ENCODE data around the gene BAAT.
"Not testable (repeated sequence)": the region's sequence is repeated elsewhere in the genome, so short reads cannot be mapped to it uniquely, and the experiment has no call there.

The BAAT gene

GRCh38 chr9:101384873-101385536 is at the start of gene BAAT:
BAAT (minus strand) TSS chr9:101385006; CDS start chr9:101371404, 13,602 bp downstream.
- DNase-seq (ENCODE audit: low read depth) = not testable (repeated sequence)

- no peak for DNase-seq (ENCODE audit: low read depth)
Observed at GRCh38 chr9:101433229-101433628, 48.4 kb upstream of the BAAT start.

DNA sequence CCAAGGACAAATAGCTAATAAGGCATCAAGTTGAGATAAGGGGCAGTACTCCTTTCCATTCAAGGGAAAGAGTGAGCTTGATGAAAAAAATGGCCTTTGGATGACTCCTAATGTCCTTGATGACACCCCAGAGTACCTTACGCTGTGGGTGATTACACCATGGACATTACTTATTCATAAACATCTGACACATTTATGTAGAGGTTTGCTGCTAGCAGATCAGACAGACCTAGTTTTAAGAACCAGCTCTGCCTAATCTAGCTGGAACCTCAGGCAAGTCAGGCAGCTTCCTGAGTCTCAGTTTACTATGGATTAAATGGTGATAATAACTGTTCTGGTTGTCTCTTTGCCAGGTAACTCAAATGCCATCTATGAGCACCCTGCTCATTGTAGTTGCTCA is 47.9 kb upstream of the BAAT start:
- no peak for DNase-seq (ENCODE audit: low read depth)

GRCh38 chr9:101432171-101432570 is 47.4 kb upstream of the BAAT start:
- no peak for DNase-seq (ENCODE audit: low read depth)

GRCh38 chr9:101429736-101430135 is 44.9 kb upstream of the BAAT start:
- no peak for DNase-seq (ENCODE audit: low read depth)

DNA sequence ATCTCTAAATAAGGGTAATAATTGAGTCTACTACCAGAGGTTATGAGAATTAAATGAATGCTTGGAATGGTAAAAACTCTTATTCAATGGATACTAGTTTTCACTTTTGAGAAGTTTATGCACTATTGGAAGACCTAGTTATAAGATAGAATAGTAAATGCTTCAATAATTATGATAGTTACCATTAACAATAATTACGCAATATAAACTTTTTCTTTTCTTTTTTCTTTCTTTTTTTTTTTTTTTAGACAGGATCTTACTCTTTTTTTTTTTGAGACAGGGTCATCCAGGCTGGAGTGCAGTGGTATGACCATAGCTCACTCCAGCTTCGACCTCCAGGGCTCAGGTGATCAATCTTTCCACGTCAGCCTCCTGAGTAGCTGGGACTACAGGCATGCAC is 44.1 kb upstream of the BAAT start:
- DNase-seq (ENCODE audit: low read depth) = no peak

- no peak for DNase-seq (ENCODE audit: low read depth)
Observed at GRCh38 chr9:101427957-101428655, 43.3 kb upstream of the BAAT start.

DNA sequence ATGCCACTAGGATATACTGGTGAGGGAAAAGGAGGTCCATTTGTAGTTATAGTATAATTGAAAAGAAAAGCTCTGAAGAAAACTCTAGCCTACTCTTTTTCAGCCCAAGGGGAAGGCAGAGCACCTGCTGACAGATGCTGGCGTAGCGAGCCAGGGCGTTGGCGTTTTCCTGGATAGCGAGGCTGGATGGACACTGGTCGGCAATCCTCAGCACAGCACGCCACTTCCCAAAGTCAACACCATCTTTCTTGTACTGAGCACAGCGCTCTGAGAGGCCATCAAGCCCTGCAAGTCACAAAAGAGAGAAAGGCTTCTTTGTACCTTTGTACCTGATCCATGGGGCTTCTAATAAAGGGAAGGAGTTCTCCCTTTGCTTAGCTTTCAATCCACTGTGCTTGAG is 42.6 kb upstream of the BAAT start:
- DNase-seq (ENCODE audit: low read depth) = no peak

GRCh38 chr9:101421653-101422065 is 36.9 kb upstream of the BAAT start:
- no peak for DNase-seq (ENCODE audit: low read depth)

- DNase-seq (ENCODE audit: low read depth) = no peak
Observed at GRCh38 chr9:101419863-101420262, 35.1 kb upstream of the BAAT start.

GRCh38 chr9:101418518-101419430 is 34.0 kb upstream of the BAAT start:
- DNase-seq (ENCODE audit: low read depth) = no peak

DNA sequence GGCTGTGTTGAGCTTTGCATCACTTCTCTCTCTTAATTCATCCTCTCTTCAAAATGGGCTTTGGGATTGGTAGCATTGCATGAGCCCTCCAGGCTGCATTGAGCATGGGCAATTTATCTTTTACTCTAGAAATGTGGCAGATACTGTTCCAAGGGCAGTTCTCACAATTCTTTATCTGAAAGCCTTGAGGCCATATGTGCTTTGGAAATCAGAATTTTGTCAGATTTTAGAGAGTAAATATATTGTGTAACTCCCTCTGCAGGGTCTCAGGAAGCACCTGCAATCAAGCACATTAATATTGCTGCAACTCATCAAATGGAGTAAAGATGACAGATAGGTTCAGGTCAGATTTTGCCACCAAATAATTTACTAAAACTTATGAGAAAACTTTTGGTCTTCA is 33.2 kb upstream of the BAAT start:
- DNase-seq (ENCODE audit: low read depth) = no peak

GRCh38 chr9:101417389-101417788 is 32.6 kb upstream of the BAAT start:
- DNase-seq (ENCODE audit: low read depth) = no peak

GRCh38 chr9:101415578-101415977 is 30.8 kb upstream of the BAAT start:
- DNase-seq (ENCODE audit: low read depth) = no peak

DNA sequence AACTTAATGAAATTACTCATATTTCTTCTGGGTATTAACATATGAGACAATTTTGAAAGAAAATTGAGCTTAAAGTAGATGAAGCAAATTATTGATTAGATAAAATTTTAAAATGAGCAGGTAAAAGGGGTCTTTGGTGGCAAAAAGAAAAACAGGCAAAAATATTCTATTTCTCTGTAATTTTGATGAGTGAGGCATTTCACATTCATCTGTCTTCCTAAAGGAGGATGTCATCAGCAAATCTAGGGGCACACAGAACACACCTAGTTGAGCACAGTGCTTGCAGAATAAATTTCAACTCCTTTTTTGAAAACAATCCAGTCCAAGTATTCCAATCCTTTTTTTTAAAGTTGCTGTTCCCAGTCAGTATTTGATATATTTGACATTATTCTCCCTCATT is 30.0 kb upstream of the BAAT start:
- DNase-seq (ENCODE audit: low read depth) = no peak

DNA sequence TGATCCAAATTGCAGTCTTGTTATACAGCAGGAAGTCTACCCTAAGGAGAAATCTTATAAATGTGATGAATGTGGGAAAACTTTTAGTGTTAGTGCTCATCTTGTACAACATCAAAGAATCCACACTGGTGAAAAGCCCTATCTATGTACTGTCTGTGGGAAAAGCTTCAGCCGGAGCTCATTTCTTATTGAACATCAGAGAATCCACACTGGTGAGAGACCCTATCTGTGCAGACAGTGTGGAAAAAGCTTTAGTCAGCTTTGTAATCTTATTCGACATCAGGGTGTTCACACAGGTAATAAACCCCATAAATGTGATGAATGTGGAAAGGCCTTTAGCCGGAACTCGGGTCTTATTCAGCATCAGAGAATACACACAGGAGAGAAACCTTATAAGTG is 24.3 kb upstream of the BAAT start:
- no peak for DNase-seq (ENCODE audit: low read depth)

- no peak for DNase-seq (ENCODE audit: low read depth)
Observed at GRCh38 chr9:101408374-101409078, 23.7 kb upstream of the BAAT start.

GRCh38 chr9:101403516-101404285 is 18.9 kb upstream of the BAAT start:
- DNase-seq (ENCODE audit: low read depth) = no peak

GRCh38 chr9:101400120-101400519 is 15.3 kb upstream of the BAAT start:
- DNase-seq (ENCODE audit: low read depth) = no peak

DNA sequence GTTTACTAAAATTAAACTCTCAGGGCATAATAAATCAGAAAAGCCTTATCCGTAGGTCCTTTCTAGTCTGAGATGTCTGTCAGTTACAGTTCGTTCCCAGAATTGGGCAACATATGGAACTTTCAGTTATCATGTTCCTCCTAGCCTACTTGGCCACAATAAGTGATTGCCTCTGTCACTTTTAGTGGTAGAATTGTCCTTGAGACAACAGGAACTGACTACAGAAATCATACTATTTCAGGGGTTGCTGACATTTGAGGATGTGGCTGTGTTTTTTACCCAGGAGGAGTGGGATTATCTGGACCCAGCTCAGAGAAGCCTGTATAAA is 14.8 kb upstream of the BAAT start:
- no peak for DNase-seq (ENCODE audit: low read depth)

- DNase-seq (ENCODE audit: low read depth) = no peak
Observed at GRCh38 chr9:101398930-101399642, 14.3 kb upstream of the BAAT start.
